K562 (cell line): ENCODE measurements around the gene MARK2. TPM values are rescaled to one million over a fixed set of nuclear protein-coding genes. Genes with fewer than 3 reads are reported as not detected.

Source experiments
- AFF4 ChIP-seq: sonication (generic); formaldehyde crosslinking; IDR thresholded peaks from 2 replicates; pipeline ENCODE4 v1.8.0; 2023; ENCODE audit warnings: mild to moderate bottlenecking, missing genetic modification reagents
- CEBPZ ChIP-seq: fragments of 150-350 bp; IDR thresholded peaks from 2 replicates; pipeline ENCODE4 v1.6.1; 2014; ENCODE audit warnings: low read depth, mild to moderate bottlenecking, low read length, borderline replicate concordance
- CGGBP1 ChIP-seq: fragments of 250-450 bp; sonication (Bioruptor Pico); IDR thresholded peaks from 2 replicates; pipeline ENCODE4 v1.9.0; 2021; ENCODE audit warnings: mild to moderate bottlenecking
- CTCFL ChIP-seq: IDR thresholded peaks from 2 replicates; pipeline ENCODE4 v1.6.1; 2011; ENCODE audit warnings: borderline replicate concordance, low read depth, mild to moderate bottlenecking, moderate library complexity, low read length; ENCODE audit not compliant: insufficient read depth, poor library complexity, severe bottlenecking
- FOXK1 ChIP-seq: sonication (generic); formaldehyde crosslinking; IDR thresholded peaks from 2 replicates; pipeline ENCODE4 v1.8.0; 2022; ENCODE audit warnings: missing genetic modification reagents, mild to moderate bottlenecking, borderline replicate concordance
- MNT ChIP-seq, 2 experiments: fragments of 450-650 bp; conservative IDR thresholded peaks; 2 replicates each; pipeline ENCODE4 v1.6.1; 2017; ENCODE audit warnings: mild to moderate bottlenecking in 2 of 2, moderate library complexity in 2 of 2
- RBM22 ChIP-seq: fragments of 200-400 bp; formaldehyde crosslinking; IDR thresholded peaks from 2 replicates; pipeline ENCODE4 v1.6.1; 2018; ENCODE audit warnings: low read length, low read depth; ENCODE audit not compliant: poor library complexity, severe bottlenecking
- RHOXF2B ChIP-seq: fragments of 250-450 bp; sonication (Bioruptor Pico); conservative IDR thresholded peaks from 2 replicates; pipeline ENCODE4 v1.5.1; 2021
- SMARCA4 ChIP-seq: fragments of 450-650 bp; IDR thresholded peaks from 2 replicates; pipeline ENCODE4 v1.6.1; 2016
- ZFX ChIP-seq: sonication (generic); formaldehyde crosslinking; IDR thresholded peaks from 2 replicates; pipeline ENCODE4 v1.8.0; 2022; ENCODE audit warnings: mild to moderate bottlenecking, missing genetic modification reagents, moderate library complexity
- ZNF133 ChIP-seq: fragments of 250-450 bp; sonication (Bioruptor Pico); IDR thresholded peaks from 2 replicates; pipeline ENCODE4 v1.4.0; 2020; ENCODE audit warnings: mild to moderate bottlenecking
- ZNF408 ChIP-seq: fragments of 250-450 bp; sonication (Bioruptor Pico); IDR thresholded peaks from 2 replicates; pipeline ENCODE4 v1.4.0; 2020; ENCODE audit warnings: low read depth, mild to moderate bottlenecking, moderate library complexity
- ZNF77 ChIP-seq: fragments of 250-450 bp; sonication (Bioruptor Pico); IDR thresholded peaks from 2 replicates; pipeline ENCODE4 v1.5.0; 2020
- polyA plus RNA-seq, 8 experiments: library from polyadenylated mRNA; depleted of rRNA in 4 of 8; stranded (reverse) in 5 of 8; unstranded in 3 of 8; fragments of >200 nt; fragmentation: Nextera tagmentation in 2 of 8; fragmentation: Illumina TruSeq in 1 of 8; extraction: Ambion mirVana in 2 of 8; extraction: Trizol in 1 of 8; gene quantifications; 2 replicates each; pipeline versions ENCODE4 v1.2.1 to v1.2.3, GENCODE V29; 2011 to 2014; ENCODE audit warnings: inconsistent platforms in 1 of 8, missing spikeins in 1 of 8
- total RNA-seq, 7 experiments: library from RNA; depleted of rRNA in 6 of 7; stranded (reverse); fragments of >200 nt in 6 of 7; fragmentation: Illumina TruSeq in 2 of 7; extraction: Trizol in 2 of 7; gene quantifications; 2 replicates each; pipeline versions ENCODE4 v1.2.1 to v1.2.3, GENCODE V29; 2011 to 2021; ENCODE audit warnings: low replicate concordance in 1 of 7

The MARK2 gene
- total and polyA plus RNA-seq, 9 of the 15 experiments (the other 6 are each of a cell fraction or from before 2014, with no cell fraction given), result 0.32 to 43.5 (median 15.1) TPM

- TF ChIP-seq CEBPZ (no peak), RHOXF2B (CRISPR knock-in tag) (no peak), CTCFL (peak; percentile 4), MNT (conservative IDR thresholded peaks at IDR 0.05) (peak in 1 of 2 experiments; percentile 64; a peak in 2 of 4 replicates), FOXK1 (CRISPR knock-in tag) (no peak), SMARCA4 (peak; percentile 84), ZNF77 (CRISPR knock-in tag) (no peak), ZNF408 (CRISPR knock-in tag) (no peak), CGGBP1 (CRISPR knock-in tag) (no peak), RBM22 (no peak), ZFX (peak; percentile 51; the same call in 1 of the 2 replicates), AFF4 (CRISPR knock-in tag) (peak; percentile 71; the same call in 1 of the 2 replicates), ZNF133 (CRISPR knock-in tag) (no peak)
Observed at GRCh38 chr11:63871962-63872799, 33.3 kb downstream of the MARK2 start (continued).
